BJ (cell line): ENCODE measurements around the gene RARRES2. TPM values are rescaled to one million over a fixed set of nuclear protein-coding genes. Genes with fewer than 3 reads are reported as not detected.
"Not testable (repeated sequence)": the region's sequence is repeated elsewhere in the genome, so short reads cannot be mapped to it uniquely, and the experiment has no call there.

Source experiments
- CTCF ChIA-PET: fragments of 350-600 bp; formaldehyde crosslinking; extraction: SDS; loops from one replicate; lab custom pipeline; 2021; ENCODE audit warnings: antibody characterized with exemption, inconsistent platforms; lab: Yijun Ruan, JAX
- POLR2A ChIA-PET: fragments of 300-600 bp; sonication (Branson Sonifier 250); formaldehyde crosslinking; extraction: SDS; loops from one replicate; lab custom pipeline; 2021; ENCODE audit warnings: antibody characterized with exemption; lab: Charles Lee
- DNase-seq: peaks from one replicate; pipeline ENCODE4 v3.0.0-alpha.2; 2011; ENCODE audit warnings: low read depth
- H3K27me3 ChIP-seq: 2 replicates; pipeline ENCODE4 v1.6.0; 2011; ENCODE audit warnings: low read length; ENCODE audit not compliant: control insufficient read depth, insufficient read depth
- H3K36me3 ChIP-seq: 2 replicates; pipeline ENCODE4 v1.5.1; 2011; ENCODE audit warnings: low read length; ENCODE audit not compliant: control insufficient read depth, insufficient read depth
- H3K4me3 ChIP-seq: 2 replicates; pipeline ENCODE4 v1.5.1; 2011; ENCODE audit warnings: low read depth, mild to moderate bottlenecking, control low read depth, low read length
- polyA plus RNA-seq: library from polyadenylated mRNA; depleted of rRNA; stranded (reverse); fragments of >200 nt; gene quantifications from 2 replicates; pipeline ENCODE4 v1.2.3, GENCODE V29; 2011; rRNA removed

The RARRES2 gene
- polyA plus RNA-seq, 1 experiment = 6.3 TPM

DNA sequence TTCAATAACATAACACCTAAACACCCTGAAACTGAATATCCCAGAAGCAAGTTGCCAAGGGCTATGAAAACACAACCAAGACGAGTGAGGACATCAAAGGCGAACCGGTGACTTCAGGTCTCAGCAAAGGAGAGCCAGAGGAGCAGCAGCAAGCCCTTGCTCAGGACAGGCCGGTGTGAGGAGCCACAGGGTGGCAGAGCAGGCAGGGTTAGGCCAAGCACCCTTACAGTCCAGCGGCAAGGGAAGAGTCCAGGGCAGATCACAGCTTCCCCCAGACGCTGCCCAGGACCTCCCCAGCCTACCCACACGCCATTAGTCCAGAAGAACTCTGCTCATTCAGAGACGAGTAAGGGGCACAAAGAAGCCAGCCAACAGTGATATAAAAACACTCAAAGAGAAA is 45.8 kb downstream of the RARRES2 start:
- H3K4me3 ChIP-seq, CTCF ChIA-PET, POLR2A ChIA-PET, H3K36me3 ChIP-seq, DNase-seq, H3K27me3 ChIP-seq: not testable (repeated sequence)

DNA sequence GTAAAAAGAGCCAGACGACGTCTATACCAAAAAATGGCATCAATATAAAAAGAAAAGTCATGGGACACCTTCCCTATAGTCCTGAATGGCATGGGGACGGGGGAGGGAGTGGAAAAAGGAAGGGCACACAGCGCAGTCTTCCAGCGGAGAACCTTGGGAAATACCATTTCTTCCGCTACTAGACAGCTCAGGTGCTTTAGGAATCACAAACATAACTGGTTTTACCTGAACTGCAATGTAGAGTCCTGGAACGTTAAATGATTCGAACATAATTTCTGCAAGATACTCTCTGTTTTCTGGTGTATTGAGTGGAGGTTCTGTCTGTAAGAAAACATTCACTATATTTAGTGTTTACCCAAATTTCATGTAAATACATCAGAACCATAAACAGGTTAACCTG is 46.4 kb downstream of the RARRES2 start:
- not testable (repeated sequence) for DNase-seq

DNA sequence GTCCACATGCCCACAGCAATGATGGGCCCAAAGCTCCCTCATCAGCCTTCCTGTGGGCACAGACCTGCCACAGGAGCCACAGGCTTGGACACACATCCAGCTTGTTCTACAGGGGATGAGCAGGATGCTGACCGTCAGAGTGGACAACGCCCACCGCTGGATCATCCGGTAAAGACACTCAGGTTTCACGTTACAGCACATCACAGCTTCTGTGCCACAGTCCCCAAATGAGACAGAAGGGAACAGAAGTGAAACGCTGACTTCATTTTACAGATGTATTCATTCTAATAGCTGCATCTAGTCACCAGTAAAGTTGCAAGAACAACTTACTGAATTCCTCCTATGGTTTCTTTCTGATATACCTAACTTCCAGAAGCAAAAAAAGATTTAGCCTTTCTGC is 51.1 kb downstream of the RARRES2 start:
- CTCF ChIA-PET = interaction anchor here (0.7 kb wide), 1 partner anchor 447 kb away, joined by 3 read pairs; the partner anchor contains the start of gene GIMAP5
- H3K4me3 ChIP-seq, DNase-seq, H3K36me3 ChIP-seq, POLR2A ChIA-PET, H3K27me3 ChIP-seq: not testable (repeated sequence)

More for the DNA sequence above, 46.4 kb downstream of the RARRES2 start:
- CTCF ChIA-PET, H3K4me3 ChIP-seq, H3K36me3 ChIP-seq, POLR2A ChIA-PET, H3K27me3 ChIP-seq: not testable (repeated sequence)

DNA sequence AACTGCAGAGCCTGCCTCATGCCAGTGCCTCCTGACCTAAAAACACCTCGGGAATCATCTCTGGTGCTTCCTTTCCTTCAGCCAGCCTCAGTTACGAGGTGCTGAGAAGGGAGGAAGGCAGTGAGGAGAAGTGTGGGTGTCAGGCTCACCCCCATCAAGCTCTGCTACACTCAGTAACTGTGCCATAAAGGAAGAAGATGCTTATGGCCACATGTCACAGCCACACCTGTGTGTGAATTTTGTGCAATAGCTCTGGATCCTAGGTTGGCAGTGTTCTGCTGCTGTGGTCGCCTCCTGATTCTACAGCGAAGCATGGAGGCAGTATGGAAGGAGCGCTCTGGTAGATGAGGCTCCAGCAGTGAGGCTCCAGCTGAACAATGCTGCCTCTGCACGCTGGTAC is 52.6 kb downstream of the RARRES2 start:
- H3K4me3 ChIP-seq, POLR2A ChIA-PET, DNase-seq, H3K27me3 ChIP-seq, CTCF ChIA-PET, H3K36me3 ChIP-seq: not testable (repeated sequence)

Other genes with a start within 250 kb of the RARRES2 start
- gene LRRC61, start 18.3 kb downstream of the RARRES2 start, polyA plus RNA-seq = 0.56 and 0.85 TPM in 2 replicates
- gene ACTR3C, start 18.1 kb downstream of the RARRES2 start, polyA plus RNA-seq = 0.60 and 0.91 TPM in 2 replicates
- gene REPIN1, start 27.2 kb upstream of the RARRES2 start, polyA plus RNA-seq = 41.3 and 65.7 TPM in 2 replicates
- gene ZNF775, start 37.7 kb upstream of the RARRES2 start, polyA plus RNA-seq = 1.6 and 2.1 TPM in 2 replicates
- gene GIMAP8, start 109.0 kb upstream of the RARRES2 start, polyA plus RNA-seq = not detected in 2 replicates
- not detected in 2 replicates for gene GIMAP7, start 173.2 kb upstream of the RARRES2 start, polyA plus RNA-seq
- not detected in 2 replicates for gene GIMAP4, start 225.8 kb upstream of the RARRES2 start, polyA plus RNA-seq